Spleen (tissue), 11 donors: Measurements from ENCODE around the gene SLC4A7. TPM values are rescaled to one million over a fixed set of nuclear protein-coding genes. Genes with fewer than 3 reads are reported as not detected.
"Not testable (repeated sequence)": the region's sequence is repeated elsewhere in the genome, so short reads cannot be mapped to it uniquely, and the experiment has no call there.

Experiments used
- DNase-seq: peaks from one replicate; pipeline ENCODE4 v3.0.0-alpha.2; 2020
- H3K27ac ChIP-seq, 8 donors: fragments of 200-600 bp; sonication (generic) in 7 of 8; 1 replicate in 4 of 8; 2 replicates in 4 of 8; pipeline versions ENCODE4 v1.5.0 to v1.8.0; 2016 to 2021; ENCODE audit warnings: inconsistent platforms in 4 of 8, mild to moderate bottlenecking in 4 of 8, moderate library complexity in 1 of 8
- H3K27me3 ChIP-seq, 7 donors: fragments of 200-600 bp; sonication (generic) in 6 of 7; replicated peaks in 1 of 7; 1 replicate in 4 of 7; 2 replicates in 3 of 7; pipeline versions ENCODE4 v1.5.0 to v1.8.0; 2016 to 2021; ENCODE audit warnings: inconsistent platforms in 3 of 7, mild to moderate bottlenecking in 1 of 7
- H3K36me3 ChIP-seq, 6 donors: fragments of 200-600 bp; sonication (generic) in 5 of 6; 1 replicate in 4 of 6; 2 replicates in 2 of 6; pipeline versions ENCODE4 v1.5.0 to v1.8.0; 2016 to 2021; ENCODE audit warnings: inconsistent platforms in 2 of 6
- H3K4me1 ChIP-seq, 6 donors: fragments of 200-600 bp; sonication (generic) in 5 of 6; 1 replicate in 3 of 6; 2 replicates in 3 of 6; pipeline versions ENCODE4 v1.5.0 to v1.8.0; 2016 to 2021; ENCODE audit warnings: inconsistent platforms in 3 of 6
- H3K4me3 ChIP-seq, 8 donors: fragments of 200-600 bp; sonication (generic) in 7 of 8; 1 replicate in 4 of 8; 2 replicates in 4 of 8; pipeline versions ENCODE4 v1.5.0 to v1.8.0; 2016 to 2021; ENCODE audit warnings: inconsistent platforms in 4 of 8, mild to moderate bottlenecking in 4 of 8, moderate library complexity in 2 of 8
- H3K9me3 ChIP-seq, 8 donors: fragments of 200-600 bp; sonication (generic) in 7 of 8; 1 replicate in 4 of 8; 2 replicates in 4 of 8; pipeline versions ENCODE4 v1.5.0 to v1.8.0; 2016 to 2021; ENCODE audit warnings: inconsistent platforms in 4 of 8
- CTCF ChIP-seq, 11 experiments: fragments of 200-600 bp in 7 of 11; fragments of 450-650 bp in 4 of 11; sonication (generic) in 4 of 11; IDR thresholded peaks in 8 of 11; conservative IDR thresholded peaks in 3 of 11; 1 replicate in 7 of 11; 2 replicates in 4 of 11; pipeline versions ENCODE4 v1.4.0 to v1.8.0; 2016 to 2021; ENCODE audit warnings: antibody characterized with exemption in 11 of 11, inconsistent platforms in 4 of 11, mild to moderate bottlenecking in 1 of 11
- POLR2A ChIP-seq, 3 donors: fragments of 450-650 bp; IDR thresholded peaks; one replicate each; pipeline ENCODE4 v1.5.1; 2017; ENCODE audit warnings: antibody characterized with exemption in 3 of 3, mild to moderate bottlenecking in 1 of 3
- POLR2AphosphoS5 ChIP-seq, 3 donors: sonication (generic); formaldehyde crosslinking; IDR thresholded peaks; one replicate each; pipeline ENCODE4 v1.5.1; 2017; ENCODE audit warnings: antibody characterized with exemption in 3 of 3
- WGBS, 5 donors: extraction: QIAGEN DNeasy Blood & Tissue Kit in 3 of 5; methylation state at CpG; one replicate each; pipeline versions ENCODE4 v1.1.5 to v1.1.7; 2013 to 2018; 5-methylcytosine and 5-hydroxymethylcytosine counted together
- intact Hi-C: fragments of 100-400 bp; cut with DNase I; formaldehyde crosslinking; loops from one replicate; pipeline ENCODE4 v1.15.0; 2023; ENCODE audit warnings: low total_unique reads
- polyA plus RNA-seq, 3 donors: library from polyadenylated mRNA; stranded (reverse); fragments of 200-250 nt; gene quantifications; one replicate each; pipeline ENCODE4 v1.2.1, GENCODE V29; 2013
- total RNA-seq, 7 donors: library from RNA; depleted of rRNA in 3 of 7; stranded (reverse); fragments of >200 nt in 3 of 7; fragmentation: NEBNext Ultra II Directional in 4 of 7; extraction: Animal tissue kit (Norgen Biotek cat#: 25700) in 4 of 7; gene quantifications; one replicate each; pipeline versions ENCODE4 v1.1.0 to v1.2.1, GENCODE V29; 2016 to 2021
- donor health status: healthy with polysubstance abuse.
- donor health status: DM: no; HTN: no; CAD: no; lungs with moderate emphysema.
- donor health status: DM: no; HTN: no; CAD: no.
- donor health status: Bipolar disorder and iron deficiency.
- donor health status: healthy.
- donor health status: DM: no; HTN: no; CAD: no.
- donor health status: DM: yes; HTN: yes; CAD: no.

The SLC4A7 gene
- total and polyA plus RNA-seq, 10 donors: 5.7 to 62.3 (median 38.9) TPM

- Histone ChIP-seq H3K4me1 (no peaks in the 10 kb centered on the region), H3K27ac (no peak overlapping the region), H3K9me3 (no peaks in the 10 kb centered on the region), H3K4me3 (no peak overlapping the region), H3K27me3 (no peaks in the 10 kb centered on the region), H3K36me3 (peaks cover 0 to 90% (median 34%) of the 10 kb centered on the region in 6 donors)
- WGBS, 5 donors: 85 to 95% (median 89%) methylated on average over 1 of the region's 1 CpG
- TF ChIP-seq CTCF (IDR thresholded peaks at IDR 0.05 in 8 of 11, conservative IDR thresholded peaks at IDR 0.05 in 3 of 11): no peak
- intact Hi-C loops: no loop called here
- DNase-seq: no peak
These were observed 69.0 kb downstream of the SLC4A7 start for GRCh38 chr3:27415202-27415601.

- 23 to 35% (median 30%) methylated on average over 3 of the region's 3 CpGs for WGBS, 5 donors
- peaks cover 0 to 85% (median 33%) of the 10 kb centered on the region in 6 donors for H3K36me3 ChIP-seq
These were observed 91.1 kb downstream of the SLC4A7 start for GRCh38 chr3:27392950-27393679.

GRCh38 chr3:27392414-27392813 is 91.8 kb downstream of the SLC4A7 start:
- DNase-seq, intact Hi-C loops, H3K4me3 ChIP-seq, H3K9me3 ChIP-seq, H3K27ac ChIP-seq, H3K27me3 ChIP-seq, H3K4me1 ChIP-seq: not testable (repeated sequence)
- 85 to 95% (median 91%) methylated on average over 10 of the region's 10 CpGs for WGBS, 5 donors
- H3K36me3 ChIP-seq: peaks cover 0 to 81% (median 29%) of the 10 kb centered on the region in 6 donors

More at GRCh38 chr3:27392950-27393679, 91.1 kb downstream of the SLC4A7 start:
- TF ChIP-seq POLR2A (IDR thresholded peaks at IDR 0.05): no peak
- no peak for TF ChIP-seq CTCF (IDR thresholded peaks at IDR 0.05 in 8 of 11, conservative IDR thresholded peaks at IDR 0.05 in 3 of 11)
- TF ChIP-seq POLR2AphosphoS5 (IDR thresholded peaks at IDR 0.05): no peak
- intact Hi-C loops: no loop called here
- Histone ChIP-seq H3K4me1 (no peaks in the 10 kb centered on the region), H3K4me3 (no peak overlapping the region), H3K27ac (no peak overlapping the region), H3K9me3 (no peaks in the 10 kb centered on the region), H3K27me3 (no peaks in the 10 kb centered on the region)
- DNase-seq: no peak

GRCh38 chr3:27391796-27392195 is 92.4 kb downstream of the SLC4A7 start:
- H3K36me3 ChIP-seq: peaks cover 0 to 81% (median 26%) of the 10 kb centered on the region in 6 donors
- H3K27me3 ChIP-seq: no peaks in the 10 kb centered on the region
- no peaks in the 10 kb centered on the region for H3K4me1 ChIP-seq
- WGBS, 5 donors: 82 to 90% (median 88%) methylated on average over 1 of the region's 1 CpG
- no peak for TF ChIP-seq POLR2AphosphoS5 (IDR thresholded peaks at IDR 0.05)
- TF ChIP-seq CTCF (IDR thresholded peaks at IDR 0.05 in 8 of 11, conservative IDR thresholded peaks at IDR 0.05 in 3 of 11): no peak
- TF ChIP-seq POLR2A (IDR thresholded peaks at IDR 0.05): no peak
- no peak overlapping the region for H3K27ac ChIP-seq
- DNase-seq: no peak
- intact Hi-C loops: no loop called here
- H3K9me3 ChIP-seq: no peaks in the 10 kb centered on the region
- no peak overlapping the region for H3K4me3 ChIP-seq
